Activated CD4-positive, alpha-beta memory T cell treated with anti-CD3 and anti-CD28 coated beads for 36 hours (primary cell): ENCODE results near the gene MAP7. TPM values are rescaled to one million over a fixed set of nuclear protein-coding genes. Genes with fewer than 3 reads are reported as not detected.
A peak's percentile ranks its signal among the peaks of the same experiment; 100 is the strongest.

Source experiments
- CTCF ChIA-PET: fragments of 350-600 bp; sonication (Branson Sonifier 250); formaldehyde crosslinking; loops from one replicate; lab custom pipeline; 2021; ENCODE audit warnings: antibody characterized with exemption, inconsistent platforms; lab: Charles Lee
- POLR2A ChIA-PET: fragments of 350-600 bp; sonication (Branson Sonifier 250); formaldehyde crosslinking; loops from one replicate; lab custom pipeline; 2021; ENCODE audit warnings: antibody characterized with exemption; lab: Charles Lee
- DNase-seq: peaks from one replicate; pipeline ENCODE4 v3.0.0-alpha.2; 2020
- H3K27ac Mint-ChIP-seq: one replicate; pipeline ENCODE4 v1.8.0; 2021; ENCODE audit warnings: mixed read lengths
- H3K27me3 Mint-ChIP-seq: one replicate; pipeline ENCODE4 v1.8.0; 2021; ENCODE audit warnings: mixed read lengths
- H3K36me3 Mint-ChIP-seq: one replicate; pipeline ENCODE4 v1.8.0; 2021; ENCODE audit warnings: mixed read lengths
- H3K4me1 Mint-ChIP-seq: one replicate; pipeline ENCODE4 v1.8.0; 2021; ENCODE audit warnings: low read depth, mixed read lengths
- H3K4me3 Mint-ChIP-seq: one replicate; pipeline ENCODE4 v1.8.0; 2021; ENCODE audit warnings: mild to moderate bottlenecking, mixed read lengths
- H3K9me3 Mint-ChIP-seq: one replicate; pipeline ENCODE4 v1.8.0; 2021; ENCODE audit warnings: mixed read lengths
- intact Hi-C: fragments of 100-400 bp; cut with micrococcal nuclease; formaldehyde crosslinking; loops from one replicate; pipeline ENCODE4 v1.15.1; 2023
- total RNA-seq, 2 experiments: library from RNA; stranded (reverse); gene quantifications; one replicate each; pipeline ENCODE4 v1.2.3, GENCODE V29; 2021

The MAP7 gene
- total RNA-seq, 2 experiments from 2014 or later = 1.2 to 1.3 TPM

- ChIA-PET POLR2A (no interaction called here), CTCF (no interaction called here)
- intact Hi-C loops = no loop called here
- Mint-ChIP-seq H3K4me3 (no peak overlapping the region), H3K36me3 (no peaks in the 10 kb centered on the region), H3K9me3 (no peaks in the 10 kb centered on the region), H3K27me3 (no peaks in the 10 kb centered on the region), H3K27ac (no peak overlapping the region), H3K4me1 (no peaks in the 10 kb centered on the region)
- no peak for DNase-seq
Measured at GRCh38 chr6:136517002-136517401, 33.2 kb downstream of the MAP7 start.

GRCh38 chr6:136514591-136514990 is 35.6 kb downstream of the MAP7 start:
- Mint-ChIP-seq H3K4me3 (no peak overlapping the region), H3K36me3 (no peaks in the 10 kb centered on the region), H3K27ac (no peak overlapping the region), H3K9me3 (no peaks in the 10 kb centered on the region), H3K27me3 (no peaks in the 10 kb centered on the region), H3K4me1 (peaks cover 13% of the 10 kb centered on the region)
- POLR2A ChIA-PET = no interaction called here
- no peak for DNase-seq
- intact Hi-C loops = no loop called here
- CTCF ChIA-PET = no interaction called here

GRCh38 chr6:136511926-136512325 is 38.3 kb downstream of the MAP7 start:
- no peak for DNase-seq
- ChIA-PET POLR2A (no interaction called here), CTCF (no interaction called here)
- no peaks in the 10 kb centered on the region for H3K9me3 Mint-ChIP-seq
- peaks cover 21% of the 10 kb centered on the region for H3K4me1 Mint-ChIP-seq
- intact Hi-C loops = no loop called here
- no peaks in the 10 kb centered on the region for H3K36me3 Mint-ChIP-seq
- H3K4me3 Mint-ChIP-seq = no peak overlapping the region
- H3K27me3 Mint-ChIP-seq = no peaks in the 10 kb centered on the region
- H3K27ac Mint-ChIP-seq = no peak overlapping the region

GRCh38 chr6:136511397-136511796 is 38.8 kb downstream of the MAP7 start:
- Mint-ChIP-seq H3K27me3 (no peaks in the 10 kb centered on the region), H3K4me1 (peaks cover 21% of the 10 kb centered on the region), H3K4me3 (no peak overlapping the region), H3K9me3 (no peaks in the 10 kb centered on the region), H3K36me3 (no peaks in the 10 kb centered on the region), H3K27ac (no peak overlapping the region)
- ChIA-PET CTCF (no interaction called here), POLR2A (no interaction called here)
- no peak for DNase-seq
- intact Hi-C loops = no loop called here

GRCh38 chr6:136510782-136511181 is 39.4 kb downstream of the MAP7 start:
- H3K4me1 Mint-ChIP-seq = peaks cover 21% of the 10 kb centered on the region
- H3K36me3 Mint-ChIP-seq = no peaks in the 10 kb centered on the region
- peak; percentile 35 for DNase-seq
- no peaks in the 10 kb centered on the region for H3K27me3 Mint-ChIP-seq
- no peaks in the 10 kb centered on the region for H3K9me3 Mint-ChIP-seq
- no peak overlapping the region for H3K4me3 Mint-ChIP-seq
- no peak overlapping the region for H3K27ac Mint-ChIP-seq
- POLR2A ChIA-PET = no interaction called here
- intact Hi-C loops = no loop called here
- CTCF ChIA-PET = no interaction called here

GRCh38 chr6:136510299-136510698 is 39.9 kb downstream of the MAP7 start:
- H3K4me1 Mint-ChIP-seq = peaks cover 21% of the 10 kb centered on the region
- no peak overlapping the region for H3K27ac Mint-ChIP-seq
- H3K9me3 Mint-ChIP-seq = no peaks in the 10 kb centered on the region
- H3K27me3 Mint-ChIP-seq = no peaks in the 10 kb centered on the region
- ChIA-PET POLR2A (no interaction called here), CTCF (no interaction called here)
- peak; percentile 54 for DNase-seq
- no peak overlapping the region for H3K4me3 Mint-ChIP-seq
- intact Hi-C loops = no loop called here
- no peaks in the 10 kb centered on the region for H3K36me3 Mint-ChIP-seq

- CTCF ChIA-PET = no interaction called here
- Mint-ChIP-seq H3K9me3 (no peaks in the 10 kb centered on the region), H3K4me3 (no peak overlapping the region), H3K36me3 (no peaks in the 10 kb centered on the region), H3K27me3 (no peaks in the 10 kb centered on the region), H3K27ac (no peak overlapping the region), H3K4me1 (peaks cover 21% of the 10 kb centered on the region)
- no peak for DNase-seq
- POLR2A ChIA-PET = no interaction called here
- intact Hi-C loops = no loop called here
Measured at GRCh38 chr6:136508725-136509392, 41.4 kb downstream of the MAP7 start.

- CTCF ChIA-PET = no interaction called here
Measured at GRCh38 chr6:136506124-136506799, 44.0 kb downstream of the MAP7 start.

GRCh38 chr6:136503303-136504029 is 46.8 kb downstream of the MAP7 start:
- no peak overlapping the region for H3K27ac Mint-ChIP-seq
- ChIA-PET POLR2A (no interaction called here), CTCF (no interaction called here)
- H3K4me3 Mint-ChIP-seq = no peak overlapping the region
- H3K27me3 Mint-ChIP-seq = no peaks in the 10 kb centered on the region
- no peaks in the 10 kb centered on the region for H3K9me3 Mint-ChIP-seq
- no peaks in the 10 kb centered on the region for H3K36me3 Mint-ChIP-seq
- intact Hi-C loops = no loop called here
- no peaks in the 10 kb centered on the region for H3K4me1 Mint-ChIP-seq
- no peak for DNase-seq

More at GRCh38 chr6:136506124-136506799, 44.0 kb downstream of the MAP7 start:
- POLR2A ChIA-PET = no interaction called here
- no peaks in the 10 kb centered on the region for H3K9me3 Mint-ChIP-seq
- H3K27ac Mint-ChIP-seq = no peak overlapping the region
- H3K4me3 Mint-ChIP-seq = no peak overlapping the region
- peaks cover 21% of the 10 kb centered on the region for H3K4me1 Mint-ChIP-seq
- no peaks in the 10 kb centered on the region for H3K36me3 Mint-ChIP-seq
- H3K27me3 Mint-ChIP-seq = no peaks in the 10 kb centered on the region
- intact Hi-C loops = no loop called here
- no peak for DNase-seq

- no peak for DNase-seq
- Mint-ChIP-seq H3K27me3 (peaks cover under 1% of the 10 kb centered on the region), H3K9me3 (no peaks in the 10 kb centered on the region), H3K27ac (no peak overlapping the region), H3K36me3 (no peaks in the 10 kb centered on the region), H3K4me3 (no peak overlapping the region), H3K4me1 (no peaks in the 10 kb centered on the region)
- POLR2A ChIA-PET = no interaction called here
- CTCF ChIA-PET = no interaction called here
- intact Hi-C loops = no loop called here
Measured at GRCh38 chr6:136502786-136503185, 47.4 kb downstream of the MAP7 start.

GRCh38 chr6:136501514-136501913 is 48.7 kb downstream of the MAP7 start:
- ChIA-PET CTCF (no interaction called here), POLR2A (no interaction called here)
- Mint-ChIP-seq H3K9me3 (no peaks in the 10 kb centered on the region), H3K4me1 (no peaks in the 10 kb centered on the region), H3K36me3 (no peaks in the 10 kb centered on the region), H3K27ac (no peak overlapping the region), H3K27me3 (peaks cover 1% of the 10 kb centered on the region), H3K4me3 (no peak overlapping the region)
- DNase-seq = no peak
- intact Hi-C loops = no loop called here

- intact Hi-C loops = no loop called here
- POLR2A ChIA-PET = no interaction called here
- H3K27me3 Mint-ChIP-seq = peaks cover 1% of the 10 kb centered on the region
- no peaks in the 10 kb centered on the region for H3K36me3 Mint-ChIP-seq
- no peaks in the 10 kb centered on the region for H3K4me1 Mint-ChIP-seq
- no peak overlapping the region for H3K4me3 Mint-ChIP-seq
- CTCF ChIA-PET = no interaction called here
- no peak overlapping the region for H3K27ac Mint-ChIP-seq
- DNase-seq = no peak
- no peaks in the 10 kb centered on the region for H3K9me3 Mint-ChIP-seq
Measured at GRCh38 chr6:136501096-136501495, 49.1 kb downstream of the MAP7 start.
